Stimulated activated CD8-positive, alpha-beta memory T cell treated with anti-CD3 and anti-CD28 coated beads, Interleukin-4, amount 100 ng/mL, for 24 hours (primary cell): ENCODE measurements around the gene FDCSP.
"Not testable (repeated sequence)": the region's sequence is repeated elsewhere in the genome, so short reads cannot be mapped to it uniquely, and the experiment has no call there.

Source experiments
- DNase-seq: peaks from one replicate; pipeline ENCODE4 v3.0.0-alpha.2; 2020; ENCODE audit warnings: low read depth

FDCSP gene

DNA sequence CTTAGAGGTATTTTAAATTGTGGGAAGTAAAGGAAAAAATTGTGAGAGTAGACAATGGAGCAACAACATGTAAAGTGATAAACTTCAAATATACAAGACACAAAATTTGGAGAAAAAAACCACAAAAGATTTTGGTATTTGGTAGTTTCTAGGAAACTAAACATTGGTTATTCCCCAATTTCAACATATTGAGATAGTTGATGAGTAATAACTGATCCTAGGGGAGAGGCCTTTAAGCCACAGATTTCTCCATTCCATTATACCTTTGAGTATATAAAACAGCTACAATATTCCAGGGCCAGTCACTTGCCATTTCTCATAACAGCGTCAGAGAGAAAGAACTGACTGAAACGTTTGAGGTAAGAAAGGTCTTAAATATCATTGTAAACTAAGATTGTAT lies at the start of gene FDCSP:
TSS of gene FDCSP (plus strand) at position 301 of the 400 bp plus-strand sequence. CDS start 5,071 bp downstream, outside the sequence.
- no peak for DNase-seq

DNA sequence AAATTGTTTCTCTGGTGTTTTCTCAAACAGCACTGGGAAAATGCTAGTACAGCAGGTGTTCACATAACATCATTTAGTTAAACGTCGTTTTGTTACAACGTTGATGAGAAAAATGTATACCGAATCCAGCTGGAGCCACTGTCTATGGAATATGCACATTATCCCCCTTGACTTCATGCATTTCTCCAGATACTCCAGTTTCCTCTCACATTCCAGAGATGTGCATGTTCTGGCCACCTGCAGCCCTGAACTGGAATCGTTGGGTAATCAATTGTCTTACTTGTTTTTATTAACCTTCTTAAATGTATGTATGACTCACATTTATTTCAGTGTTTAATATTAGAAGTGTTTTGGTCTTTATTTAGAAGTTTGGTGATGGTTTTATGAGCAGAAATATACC lies 48.8 kb upstream of the FDCSP start:
- DNase-seq: no peak

DNA sequence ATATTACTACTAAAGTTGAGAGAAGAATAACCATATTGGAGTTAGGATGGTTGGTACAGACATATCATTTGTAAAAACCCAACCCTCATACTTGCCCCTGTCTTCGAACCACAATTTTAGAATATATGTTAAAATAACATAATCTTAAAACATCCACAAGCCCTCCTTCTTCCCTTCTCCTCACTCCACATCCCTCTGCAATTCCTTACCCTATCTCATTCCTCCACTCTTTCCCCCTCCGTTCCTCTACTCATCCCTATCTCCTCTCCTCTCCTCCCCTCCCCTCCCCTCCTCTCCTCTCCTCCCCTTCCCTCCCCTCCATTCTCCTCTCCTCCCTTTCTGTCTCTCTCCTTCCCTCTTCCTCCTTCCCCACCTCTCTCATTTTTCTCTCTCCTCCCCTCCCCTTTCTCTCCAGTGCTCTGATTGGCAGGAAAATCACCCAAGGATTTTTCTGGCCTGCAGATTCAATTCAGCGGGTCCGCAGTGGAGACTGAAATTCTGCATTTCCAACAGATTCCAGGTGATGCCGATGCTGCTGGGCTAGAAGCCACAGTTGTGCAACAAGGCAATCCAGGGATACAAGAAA lies 47.8 kb upstream of the FDCSP start:
- DNase-seq: no peak

DNA sequence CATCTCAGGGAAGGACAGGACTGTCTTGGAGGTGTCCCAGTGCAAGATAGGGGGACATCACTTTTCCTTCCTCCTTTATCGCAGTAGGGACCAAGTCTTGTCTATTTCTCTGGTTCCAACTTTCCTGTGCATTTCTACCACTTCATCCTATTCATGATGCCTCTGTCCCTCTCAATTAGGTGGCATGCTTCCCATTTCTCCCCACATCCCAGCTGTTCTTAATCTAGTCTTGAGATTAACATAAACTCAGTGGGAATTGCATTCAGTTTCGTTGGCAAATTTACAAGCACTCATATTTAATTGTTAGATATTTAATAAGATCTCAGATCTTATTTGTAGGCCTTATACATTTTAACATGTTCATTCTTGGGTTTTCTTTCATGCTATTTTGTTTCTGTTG lies 46.1 kb upstream of the FDCSP start:
- no peak for DNase-seq

DNA sequence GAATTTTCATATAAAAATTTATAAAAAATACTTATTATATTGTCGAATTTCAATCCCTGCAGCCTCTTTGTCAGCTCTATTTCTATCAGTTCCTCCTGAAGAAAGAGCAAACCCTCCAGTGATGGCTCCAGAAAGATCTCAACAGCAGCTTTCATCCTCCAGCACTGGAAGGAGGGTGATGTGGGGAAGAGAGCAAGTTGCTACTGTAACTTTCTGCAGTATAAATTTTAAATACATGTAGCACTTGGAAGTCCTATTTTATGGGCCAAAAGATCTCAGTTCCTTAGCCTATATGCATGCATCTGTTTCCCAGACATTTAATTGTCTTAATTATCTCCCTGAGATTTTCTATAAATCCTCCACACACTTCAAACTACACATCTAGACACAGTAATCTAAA lies 44.1 kb upstream of the FDCSP start:
- DNase-seq: no peak

DNA sequence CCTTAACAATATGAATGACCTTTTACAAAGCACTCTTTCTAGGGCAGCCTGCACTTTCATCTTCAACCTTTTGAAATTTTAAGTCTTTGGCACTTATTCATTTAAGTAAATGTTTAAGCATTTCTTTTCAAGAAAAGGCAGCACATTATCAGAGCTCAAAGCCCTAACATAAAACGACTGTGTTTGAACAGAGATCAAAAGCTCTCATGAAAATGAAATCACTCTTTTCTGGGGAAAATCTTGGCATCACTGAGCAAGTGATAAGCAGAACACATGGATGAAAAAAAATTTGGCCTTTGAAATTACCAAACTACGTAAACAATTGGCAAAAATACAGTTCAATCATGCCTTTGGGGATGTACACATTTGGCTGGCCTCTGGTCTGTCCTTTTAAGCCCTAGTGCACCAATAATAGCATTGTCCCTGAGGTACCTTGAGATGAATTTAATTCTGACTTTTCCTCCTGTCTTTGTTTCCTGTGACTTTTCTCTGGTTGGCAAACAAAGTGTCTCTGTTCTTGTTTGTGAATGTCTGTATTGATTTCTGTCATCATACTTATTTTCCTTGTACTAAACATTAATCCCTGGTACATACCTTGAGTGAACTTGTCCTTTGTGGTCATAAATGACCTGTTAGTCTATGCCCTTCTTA lies 43.3 kb upstream of the FDCSP start:
- DNase-seq: no peak

DNA sequence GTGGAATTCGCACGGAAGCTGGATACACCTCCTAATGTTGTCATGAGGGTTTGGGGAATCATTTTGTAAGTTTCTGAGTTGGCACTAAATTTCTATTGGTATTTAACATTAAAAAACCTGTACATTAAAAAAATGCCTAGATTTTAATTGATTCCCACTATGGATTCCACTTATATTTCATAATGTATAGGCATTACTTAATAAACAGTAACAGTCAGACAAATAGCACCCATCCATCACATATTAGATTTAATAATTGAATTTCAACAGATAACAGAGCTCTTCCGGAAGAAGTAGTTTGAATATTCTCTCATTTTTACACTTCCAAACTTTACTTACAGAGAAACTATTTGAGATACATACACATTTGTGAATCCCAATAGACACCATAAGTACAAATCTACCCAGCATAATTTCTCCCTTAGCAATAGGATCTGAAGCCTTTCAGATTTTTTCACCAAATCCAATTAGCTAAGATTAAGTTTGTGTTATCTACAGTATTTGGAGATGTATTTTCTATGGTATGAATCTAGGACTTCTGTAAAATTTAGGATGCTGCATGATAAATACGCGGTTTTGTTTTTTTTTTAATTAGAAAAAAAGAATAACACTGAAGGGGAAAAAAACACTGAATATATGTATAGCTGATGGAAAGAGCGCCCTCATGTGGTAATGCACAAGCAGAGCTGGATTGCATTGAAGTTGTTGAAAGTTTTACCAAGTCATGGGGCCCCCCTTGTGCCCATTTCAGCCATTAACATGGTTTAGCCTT lies 42.6 kb upstream of the FDCSP start:
- DNase-seq: no peak

DNA sequence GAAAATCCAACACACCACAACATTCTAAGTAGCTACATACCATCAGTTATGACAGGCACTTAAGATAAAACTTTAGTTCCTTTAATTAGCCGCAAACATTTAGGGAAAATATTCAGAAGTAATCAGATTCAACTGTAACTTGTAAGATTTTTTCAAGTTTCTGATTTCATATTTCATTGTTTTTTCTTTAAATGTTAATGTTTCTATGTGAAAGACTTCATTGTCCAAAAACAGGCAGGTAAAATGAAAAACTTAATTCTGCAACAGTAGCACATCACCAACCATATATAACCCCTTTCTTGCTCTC lies 42.0 kb upstream of the FDCSP start:
- DNase-seq: no peak

DNA sequence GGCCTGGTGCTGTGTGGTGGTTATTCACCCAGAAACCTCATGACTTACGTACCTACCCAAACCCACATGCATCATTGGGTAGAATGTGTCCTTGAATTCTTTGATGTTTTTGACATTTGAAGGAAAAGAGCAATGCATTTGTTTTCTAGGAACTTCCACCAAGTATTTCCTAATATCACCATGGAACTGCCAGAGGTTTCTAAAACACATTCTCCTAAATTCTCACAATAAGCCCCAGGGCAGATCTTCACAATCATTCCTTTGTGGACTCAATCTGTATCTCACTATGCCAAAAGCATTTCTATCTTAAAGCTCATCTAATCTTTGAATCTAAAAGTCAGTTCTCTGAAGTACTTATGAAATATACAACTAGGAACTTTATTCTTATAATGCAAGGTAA lies 38.7 kb upstream of the FDCSP start:
- no peak for DNase-seq

DNA sequence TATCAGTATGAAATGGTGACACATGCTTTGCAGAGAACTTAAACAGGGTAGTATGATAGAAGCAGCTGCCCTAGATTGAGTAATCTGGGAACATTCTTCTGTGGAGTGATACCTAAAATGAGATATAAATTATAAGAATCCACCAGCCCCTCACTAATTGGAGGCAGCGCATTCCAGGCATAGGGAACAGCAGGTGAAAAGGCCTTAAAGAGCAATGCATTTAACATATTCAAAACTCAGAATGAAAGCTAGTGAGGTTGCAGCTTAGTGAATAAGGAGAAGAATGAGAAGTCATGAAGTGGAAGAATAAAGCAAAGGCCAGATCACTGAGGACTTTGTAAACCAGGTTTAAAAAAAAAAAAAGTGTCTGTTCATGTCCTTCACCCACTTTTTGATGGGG lies 35.3 kb upstream of the FDCSP start:
- DNase-seq: no peak

DNA sequence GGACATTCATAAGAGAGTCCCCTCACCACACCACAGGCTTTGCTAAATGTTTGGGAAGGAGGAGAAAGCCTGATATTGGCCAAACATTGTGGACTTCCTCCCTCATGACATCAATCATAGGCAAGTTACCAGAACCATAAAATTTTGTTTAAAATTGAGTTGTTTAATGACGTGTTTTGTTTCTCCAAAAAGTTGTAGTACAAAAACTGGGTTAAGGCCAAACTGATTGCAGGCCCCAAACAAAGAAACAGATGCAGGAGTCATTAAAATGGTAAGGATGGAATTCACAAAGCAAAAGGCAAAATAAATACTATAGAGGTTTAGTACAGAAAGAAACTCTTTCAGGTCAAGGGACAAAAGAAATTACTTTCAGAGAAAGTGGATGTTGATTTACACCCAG lies 34.3 kb upstream of the FDCSP start:
- DNase-seq: no peak

DNA sequence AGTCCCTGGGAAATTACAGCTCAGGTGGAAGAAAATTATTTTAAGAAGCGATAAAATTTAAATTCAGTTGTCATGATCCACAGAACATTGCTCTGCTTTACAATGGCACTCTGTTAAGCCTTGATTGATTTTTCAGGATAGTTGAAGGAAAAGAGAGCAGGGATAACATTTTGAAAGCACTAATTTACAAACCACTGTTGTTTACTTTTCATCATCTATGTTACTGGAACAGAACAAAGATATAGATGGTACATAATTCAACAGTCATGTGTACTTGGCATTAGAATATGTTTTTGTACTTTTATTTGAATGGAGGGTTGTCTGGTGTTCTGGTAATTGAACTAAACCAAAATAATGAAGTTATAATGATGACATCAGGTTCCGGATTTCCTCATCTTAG lies 33.0 kb upstream of the FDCSP start:
- no peak for DNase-seq

DNA sequence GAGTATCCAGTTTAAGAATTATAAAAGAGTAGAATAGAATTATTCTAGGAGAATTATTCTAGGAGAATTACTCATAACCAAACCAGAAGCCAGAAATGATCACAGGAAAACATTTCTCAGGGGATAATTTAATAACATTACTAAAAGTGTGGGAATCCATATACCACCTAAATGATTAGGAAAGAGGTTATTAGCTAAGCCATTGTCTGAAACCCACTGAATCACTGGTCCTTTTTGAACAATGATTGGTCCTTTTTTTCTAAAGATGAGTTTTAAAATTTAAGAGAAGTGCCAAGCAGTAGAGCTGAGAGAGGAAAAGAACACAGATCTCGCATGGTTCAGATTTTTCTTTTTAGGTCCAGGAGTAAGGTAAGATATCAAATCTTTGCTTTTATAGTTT lies 30.5 kb upstream of the FDCSP start, which contains the start of gene ODAM:
TSS of gene ODAM (plus strand) at position 301 of the 400 bp plus-strand sequence. CDS start 819 bp downstream, outside the sequence.
- DNase-seq: no peak

DNA sequence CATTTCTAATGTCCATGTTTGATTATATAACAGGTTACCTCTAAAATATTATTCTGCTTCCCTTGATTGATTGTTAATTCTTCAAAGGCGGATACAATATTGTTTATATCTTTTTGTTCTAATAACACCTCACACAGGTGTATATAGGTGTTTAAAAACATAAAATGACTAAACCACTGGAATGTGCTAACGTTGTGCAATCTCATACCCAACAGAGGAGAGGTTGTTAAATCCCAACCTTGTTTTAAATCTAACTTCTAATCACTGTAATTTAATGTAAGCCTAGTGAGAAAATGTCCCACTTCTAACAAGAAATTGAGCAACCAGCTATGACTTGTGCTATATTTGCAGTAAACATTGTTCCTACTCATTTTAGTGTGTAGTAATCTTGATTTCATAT lies 29.1 kb upstream of the FDCSP start:
- DNase-seq: no peak

DNA sequence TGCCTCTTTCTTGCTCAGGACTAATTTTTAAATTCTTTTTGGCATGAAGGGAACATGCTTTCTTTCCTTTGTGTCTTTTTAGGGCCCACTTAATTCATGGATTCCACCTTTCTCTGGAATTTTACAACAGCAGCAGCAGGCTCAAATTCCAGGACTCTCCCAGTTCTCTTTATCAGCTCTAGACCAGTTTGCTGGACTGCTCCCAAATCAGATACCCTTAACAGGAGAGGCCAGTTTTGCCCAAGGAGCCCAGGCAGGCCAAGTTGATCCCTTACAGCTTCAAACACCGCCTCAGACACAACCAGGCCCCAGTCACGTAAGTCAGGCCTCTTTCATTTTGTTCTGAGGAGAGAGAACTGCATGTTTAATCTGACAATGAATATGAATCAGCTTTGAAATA lies 28.1 kb upstream of the FDCSP start:
- no peak for DNase-seq

DNA sequence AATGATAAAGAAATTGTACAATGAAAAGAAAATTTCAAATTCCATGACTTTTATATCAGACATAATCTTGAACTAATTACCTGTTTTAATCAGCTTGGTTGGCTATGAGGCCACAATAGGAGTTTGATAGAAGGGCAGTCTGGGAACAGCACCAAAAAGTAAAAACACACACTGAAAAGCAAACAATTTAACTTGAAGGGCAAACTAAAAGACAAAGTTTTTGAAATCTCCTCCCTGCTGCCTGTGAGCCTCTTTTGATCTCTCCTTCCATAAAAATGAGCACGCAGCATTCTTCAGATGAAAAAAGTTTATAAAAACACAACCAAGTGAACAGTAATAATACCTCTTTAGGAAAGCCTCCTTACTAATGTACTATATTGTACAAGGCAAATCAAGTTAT lies 22.3 kb upstream of the FDCSP start:
- no peak for DNase-seq

DNA sequence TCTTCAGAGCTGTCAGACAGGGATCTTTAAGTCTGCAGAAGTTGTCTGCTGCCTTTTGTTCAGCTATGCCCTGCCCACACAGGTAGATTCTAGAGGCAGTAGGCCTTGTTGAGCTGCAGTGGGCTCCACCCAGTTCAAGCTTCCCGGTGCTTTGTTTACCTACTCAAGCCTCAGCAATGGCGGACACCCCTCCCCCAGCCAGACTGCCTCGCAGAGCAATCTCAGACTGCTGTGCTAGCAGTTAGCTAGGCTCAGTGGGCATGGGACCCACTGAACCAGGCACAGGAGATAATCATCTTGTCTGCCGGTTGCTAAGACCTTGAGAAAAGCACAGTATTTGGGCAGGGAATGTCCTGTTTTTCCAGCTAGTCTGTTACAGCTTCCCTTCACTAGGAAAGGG lies 13.2 kb upstream of the FDCSP start:
- DNase-seq: not testable (repeated sequence)

DNA sequence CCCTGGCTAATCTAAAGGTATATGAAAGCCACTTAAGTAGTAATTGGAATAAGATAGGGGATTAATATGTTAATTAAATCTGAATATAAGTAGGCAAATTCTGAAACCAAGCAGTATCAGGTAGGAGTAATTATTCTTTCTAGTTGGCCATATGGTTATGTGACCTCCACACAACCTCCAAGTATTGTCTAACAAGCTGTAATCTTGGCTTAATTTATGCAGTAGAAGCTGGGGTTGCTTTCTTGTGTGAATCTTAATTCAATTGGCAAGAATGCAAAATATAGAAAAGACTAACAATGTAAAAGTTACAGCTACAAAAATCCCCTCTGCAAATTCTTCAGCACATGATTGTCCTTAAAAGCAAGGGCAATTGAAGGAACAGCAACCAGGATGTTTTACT lies 9.8 kb upstream of the FDCSP start:
- DNase-seq: not testable (repeated sequence)

DNA sequence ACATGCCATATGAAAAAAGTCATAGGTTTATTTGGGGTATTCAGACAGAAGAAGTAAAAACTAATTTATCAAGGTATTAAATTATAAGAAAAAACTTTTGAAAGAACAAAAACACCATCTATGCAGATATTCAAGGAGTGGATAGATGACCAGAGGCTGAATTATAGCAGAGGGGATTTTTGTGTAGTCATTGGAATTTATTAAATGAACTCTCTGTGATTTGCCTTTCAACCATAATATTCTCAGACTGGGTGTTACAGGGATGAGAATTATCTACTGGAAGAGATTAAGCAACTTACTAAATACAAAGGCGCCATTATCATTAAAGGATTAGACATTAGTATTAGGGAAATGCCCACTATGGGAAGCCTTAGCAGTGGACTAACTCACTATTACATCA lies 9.4 kb upstream of the FDCSP start:
- DNase-seq: not testable (repeated sequence)

DNA sequence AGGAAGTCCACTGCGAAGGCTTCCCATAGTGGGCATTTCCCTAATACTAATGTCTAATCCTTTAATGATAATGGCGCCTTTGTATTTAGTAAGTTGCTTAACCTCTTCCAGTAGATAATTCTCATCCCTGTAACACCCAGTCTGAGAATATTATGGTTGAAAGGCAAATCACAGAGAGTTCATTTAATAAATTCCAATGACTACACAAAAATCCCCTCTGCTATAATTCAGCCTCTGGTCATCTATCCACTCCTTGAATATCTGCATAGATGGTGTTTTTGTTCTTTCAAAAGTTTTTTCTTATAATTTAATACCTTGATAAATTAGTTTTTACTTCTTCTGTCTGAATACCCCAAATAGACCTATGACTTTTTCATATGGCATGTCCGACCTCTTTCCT lies 4.5 kb upstream of the FDCSP start:
- DNase-seq: not testable (repeated sequence)

DNA sequence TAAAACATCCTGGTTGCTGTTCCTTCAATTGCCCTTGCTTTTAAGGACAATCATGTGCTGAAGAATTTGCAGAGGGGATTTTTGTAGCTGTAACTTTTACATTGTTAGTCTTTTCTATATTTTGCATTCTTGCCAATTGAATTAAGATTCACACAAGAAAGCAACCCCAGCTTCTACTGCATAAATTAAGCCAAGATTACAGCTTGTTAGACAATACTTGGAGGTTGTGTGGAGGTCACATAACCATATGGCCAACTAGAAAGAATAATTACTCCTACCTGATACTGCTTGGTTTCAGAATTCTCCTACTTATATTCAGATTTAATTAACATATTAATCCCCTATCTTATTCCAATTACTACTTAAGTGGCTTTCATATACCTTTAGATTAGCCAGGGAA lies 4.1 kb upstream of the FDCSP start:
- DNase-seq: not testable (repeated sequence)

DNA sequence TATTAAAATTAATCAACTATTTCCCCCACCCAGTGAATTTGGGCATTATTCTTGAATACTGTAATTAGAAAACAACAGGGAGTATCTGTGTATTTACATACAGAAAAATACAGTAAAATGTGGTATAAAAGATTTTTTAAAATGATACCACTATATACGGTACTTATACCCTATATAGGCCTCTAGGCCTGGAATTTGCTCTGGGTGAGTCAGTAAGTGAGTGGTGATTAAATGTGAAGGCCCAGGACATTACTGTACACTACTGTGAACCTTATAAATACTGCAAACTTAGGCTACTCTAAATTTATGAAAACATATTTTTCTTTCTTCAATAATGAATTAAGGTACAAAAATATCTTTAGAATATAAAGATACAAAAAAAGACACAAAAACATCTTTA lies 10.2 kb downstream of the FDCSP start:
- DNase-seq: no peak

DNA sequence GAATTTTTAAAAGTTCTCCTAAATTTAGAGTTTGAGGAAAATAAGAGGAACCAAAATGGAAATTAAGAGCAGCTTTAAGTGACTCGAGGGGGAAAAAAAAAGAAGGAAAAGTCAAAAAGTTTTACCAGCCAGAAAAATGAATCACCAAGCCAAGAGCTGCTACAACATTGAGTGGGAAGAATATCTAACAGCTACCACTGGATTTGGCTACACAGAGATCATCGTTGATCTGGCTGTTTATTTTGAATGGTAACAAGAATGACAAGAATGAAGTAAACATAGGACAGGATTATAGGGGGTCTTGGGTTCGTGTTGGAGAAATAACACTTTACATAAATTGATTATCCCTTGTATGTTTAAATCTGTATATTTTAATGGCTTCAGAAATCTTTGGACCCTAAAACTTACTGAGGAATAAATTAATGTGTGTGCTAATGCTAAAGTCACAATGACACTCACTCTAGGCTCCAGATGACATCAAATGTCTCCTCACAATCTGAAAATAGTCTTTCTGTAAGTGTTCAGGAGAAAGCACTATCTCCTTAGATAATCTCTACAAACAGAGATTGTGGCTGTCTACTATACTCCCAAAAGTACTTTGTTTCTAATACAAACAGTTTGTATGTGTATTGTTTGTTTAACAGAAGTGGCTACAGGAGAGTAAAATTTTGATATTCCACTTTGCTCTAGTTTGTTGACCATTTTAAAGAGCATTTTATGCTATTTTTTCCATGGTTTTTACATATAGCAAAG lies 13.4 kb downstream of the FDCSP start:
- DNase-seq: no peak
